HAP-1 (cell line): ENCODE measurements around the gene PCDHGB7.
A peak's percentile ranks its signal among the peaks of the same experiment; 100 is the strongest.
"Not testable (repeated sequence)": the region's sequence is repeated elsewhere in the genome, so short reads cannot be mapped to it uniquely, and the experiment has no call there.

Experiments
- DNase-seq, 2 experiments: peaks; one replicate each; pipeline ENCODE4 v3.0.0-alpha.2; 2016 to 2020; ENCODE audit warnings: low spot score in 2 of 2
- H3K27me3 ChIP-seq: fragments of 250-450 bp; sonication (Bioruptor Pico); 2 replicates; pipeline ENCODE4 v1.5.1; 2020; ENCODE audit warnings: low read depth, mild to moderate bottlenecking, moderate library complexity
- H3K36me3 ChIP-seq: fragments of 250-450 bp; sonication (Bioruptor Pico); replicated peaks from 2 replicates; pipeline ENCODE4 v1.5.1; 2020; ENCODE audit warnings: mild to moderate bottlenecking
- H3K4me1 ChIP-seq: fragments of 250-450 bp; sonication (Bioruptor Pico); 2 replicates; pipeline ENCODE4 v1.5.1; 2020; ENCODE audit warnings: mild to moderate bottlenecking
- H3K4me3 ChIP-seq: fragments of 250-450 bp; sonication (Bioruptor Pico); 2 replicates; pipeline ENCODE4 v1.5.1; 2020; ENCODE audit warnings: mild to moderate bottlenecking, moderate library complexity
- H3K9me3 ChIP-seq: fragments of 250-450 bp; sonication (Bioruptor Pico); 2 replicates; pipeline ENCODE4 v1.5.1; 2020; ENCODE audit warnings: mild to moderate bottlenecking, moderate library complexity
- in situ Hi-C: fragments of 300-500 bp; cut with MboI; formaldehyde crosslinking; loops from 3 replicates; pipeline ENCODE4 v1.14.3; 2020; ENCODE audit warnings: low sequenced_read_pairs, inconsistent platforms, mixed read lengths

Gene PCDHGB7

GRCh38 chr5:141409598-141410306 lies 7.7 kb upstream of the PCDHGB7 start:
- H3K27me3 ChIP-seq: no peaks in the 10 kb centered on the region
- H3K4me3 ChIP-seq: no peak overlapping the region
- no peak for DNase-seq
- in situ Hi-C loops: loop anchor here (5.0 to 10.0 kb wide), 2 partner anchors 115 to 153 kb away; no protein-coding TSS in a partner anchor
- 0 out of 2 replicates have a peak, but pooled peaks cover 2% of the 10 kb centered on the region for H3K9me3 ChIP-seq
- no peaks in the 10 kb centered on the region for H3K36me3 ChIP-seq
- H3K4me1 ChIP-seq: no peaks in the 10 kb centered on the region; the same call in 1 of the 2 replicates

GRCh38 chr5:141411575-141411974 lies 5.9 kb upstream of the PCDHGB7 start:
- no peaks in the 10 kb centered on the region; the same call in 1 of the 2 replicates for H3K4me1 ChIP-seq
- no peaks in the 10 kb centered on the region for H3K27me3 ChIP-seq
- H3K4me3 ChIP-seq: no peak overlapping the region
- in situ Hi-C loops: loop anchor here (5.0 to 10.0 kb wide), 2 partner anchors 113 to 151 kb away; no protein-coding TSS in a partner anchor
- DNase-seq: no peak
- H3K36me3 ChIP-seq: no peaks in the 10 kb centered on the region
- peaks cover 5% of the 10 kb centered on the region; the same call in 1 of the 2 replicates for H3K9me3 ChIP-seq

GRCh38 chr5:141412854-141413539 lies 4.5 kb upstream of the PCDHGB7 start, which contains the start of gene PCDHGA10:
PCDHGA10 (plus strand) TSS chr5:141412987; CDS start chr5:141413176, 189 bp downstream.
- H3K9me3 ChIP-seq: peaks cover 5% of the 10 kb centered on the region; the same call in 1 of the 2 replicates
- H3K27me3 ChIP-seq: no peaks in the 10 kb centered on the region
- no peaks in the 10 kb centered on the region for H3K36me3 ChIP-seq
- H3K4me1 ChIP-seq: no peaks in the 10 kb centered on the region; the same call in 1 of the 2 replicates
- DNase-seq: peak; percentile 66 to 85
- in situ Hi-C loops: loop anchor here (5.0 to 10.0 kb wide), 2 partner anchors 112 to 149 kb away; no protein-coding TSS in a partner anchor
- H3K4me3 ChIP-seq: peak within 1 kb of the TSS; percentile 57

- Histone ChIP-seq H3K4me1 (no peaks in the 10 kb centered on the region; the same call in 1 of the 2 replicates), H3K27me3 (no peaks in the 10 kb centered on the region), H3K36me3 (no peaks in the 10 kb centered on the region), H3K4me3 (peak overlapping the region; percentile 57), H3K9me3 (peaks cover 5% of the 10 kb centered on the region; the same call in 1 of the 2 replicates)
- peak in 1 of 2 experiments; percentile 4 for DNase-seq
- in situ Hi-C loops: loop anchor here (5.0 to 10.0 kb wide), 2 partner anchors 111 to 149 kb away; no protein-coding TSS in a partner anchor
These were observed 3.9 kb upstream of the PCDHGB7 start for GRCh38 chr5:141413540-141414069.

GRCh38 chr5:141414548-141415274 lies 2.8 kb upstream of the PCDHGB7 start:
- H3K9me3 ChIP-seq, H3K36me3 ChIP-seq, DNase-seq, H3K4me1 ChIP-seq, H3K4me3 ChIP-seq, H3K27me3 ChIP-seq: not testable (repeated sequence)
- in situ Hi-C loops: loop anchor here (5.0 to 10.0 kb wide), 2 partner anchors 110 to 148 kb away; no protein-coding TSS in a partner anchor

DNA sequence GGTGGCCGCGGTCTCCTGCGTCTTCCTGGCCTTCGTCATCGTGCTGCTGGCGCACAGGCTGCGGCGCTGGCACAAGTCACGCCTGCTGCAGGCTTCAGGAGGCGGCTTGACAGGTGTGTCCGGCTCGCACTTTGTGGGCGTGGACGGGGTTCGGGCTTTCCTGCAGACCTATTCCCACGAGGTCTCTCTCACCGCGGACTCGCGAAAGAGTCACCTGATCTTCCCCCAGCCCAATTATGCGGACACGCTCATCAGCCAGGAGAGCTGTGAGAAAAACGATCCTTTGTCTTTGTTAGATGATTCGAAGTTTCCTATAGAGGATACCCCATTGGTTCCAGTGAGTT lies 2.2 kb upstream of the PCDHGB7 start:
- H3K36me3 ChIP-seq, H3K4me3 ChIP-seq, H3K9me3 ChIP-seq, H3K4me1 ChIP-seq, DNase-seq, H3K27me3 ChIP-seq: not testable (repeated sequence)
- in situ Hi-C loops: loop anchor here (10.0 kb wide), 1 partner anchor 110 kb away; no protein-coding TSS in a partner anchor

DNA sequence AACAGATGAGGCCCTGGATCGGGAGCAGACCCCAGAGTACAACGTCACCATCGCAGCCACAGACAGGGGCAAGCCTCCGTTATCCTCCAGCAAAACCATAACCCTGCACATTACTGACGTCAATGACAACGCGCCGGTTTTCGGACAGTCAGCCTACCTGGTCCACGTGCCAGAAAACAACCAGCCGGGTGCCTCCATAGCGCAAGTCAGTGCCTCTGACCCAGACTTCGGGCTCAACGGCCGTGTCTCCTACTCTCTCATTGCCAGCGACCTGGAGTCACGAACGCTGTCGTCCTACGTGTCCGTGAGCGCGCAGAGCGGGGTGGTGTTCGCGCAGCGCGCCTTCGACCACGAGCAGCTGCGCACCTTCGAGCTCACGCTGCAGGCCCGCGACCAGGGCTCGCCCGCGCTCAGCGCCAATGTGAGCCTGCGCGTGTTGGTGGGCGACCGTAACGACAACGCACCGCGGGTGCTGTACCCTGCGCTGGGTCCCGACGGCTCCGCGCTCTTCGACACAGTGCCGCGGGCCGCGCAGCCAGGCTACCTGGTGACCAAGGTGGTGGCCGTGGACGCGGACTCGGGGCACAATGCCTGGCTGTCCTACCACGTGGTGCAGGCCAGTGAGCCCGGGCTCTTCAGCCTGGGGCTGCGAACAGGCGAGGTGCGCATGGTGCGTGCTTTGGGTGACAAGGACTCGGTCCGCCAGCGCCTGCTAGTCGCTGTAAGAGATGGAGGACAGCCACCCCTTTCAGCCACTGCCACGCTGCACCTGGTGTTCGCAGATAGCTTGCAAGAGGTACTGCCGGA lies 1.8 kb downstream of the PCDHGB7 start:
- no peaks in the 10 kb centered on the region for H3K36me3 ChIP-seq
- no peak overlapping the region for H3K4me3 ChIP-seq
- H3K4me1 ChIP-seq: no peaks in the 10 kb centered on the region
- H3K9me3 ChIP-seq: peaks cover 3% of the 10 kb centered on the region
- no peak for DNase-seq
- in situ Hi-C loops: loop anchor here (10.0 kb wide), 1 partner anchor 106 kb away; no protein-coding TSS in a partner anchor
- no peaks in the 10 kb centered on the region for H3K27me3 ChIP-seq

GRCh38 chr5:141420855-141421488 lies 3.5 kb downstream of the PCDHGB7 start, which contains the start of gene PCDHGA11:
PCDHGA11 (plus strand) TSS chr5:141421051; CDS start chr5:141421228, 177 bp downstream.
- Histone ChIP-seq H3K36me3 (no peaks in the 10 kb centered on the region), H3K27me3 (no peaks in the 10 kb centered on the region), H3K9me3 (peaks cover 2% of the 10 kb centered on the region), H3K4me1 (no peaks in the 10 kb centered on the region), H3K4me3 (no peak within 1 kb of the TSS)
- in situ Hi-C loops: no loop called here
- DNase-seq: peak; percentile 9 to 63

DNA sequence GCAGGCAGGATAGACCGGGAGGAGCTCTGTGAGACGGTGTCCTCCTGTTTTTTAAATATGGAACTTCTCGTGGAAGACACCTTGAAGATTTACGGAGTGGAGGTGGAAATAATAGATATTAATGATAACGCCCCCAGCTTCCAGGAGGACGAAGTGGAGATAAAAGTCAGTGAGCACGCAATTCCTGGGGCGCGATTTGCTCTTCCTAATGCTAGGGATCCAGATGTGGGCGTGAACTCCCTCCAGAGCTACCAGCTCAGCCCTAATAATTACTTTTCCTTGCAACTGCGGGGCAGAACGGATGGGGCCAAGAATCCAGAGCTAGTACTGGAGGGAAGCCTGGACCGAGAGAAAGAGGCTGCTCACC lies 4.0 kb downstream of the PCDHGB7 start:
- no peaks in the 10 kb centered on the region for H3K27me3 ChIP-seq
- no peak overlapping the region for H3K4me3 ChIP-seq
- no peaks in the 10 kb centered on the region; the same call in 1 of the 2 replicates for H3K9me3 ChIP-seq
- no peaks in the 10 kb centered on the region for H3K4me1 ChIP-seq
- no peak for DNase-seq
- in situ Hi-C loops: no loop called here
- H3K36me3 ChIP-seq: no peaks in the 10 kb centered on the region

DNA sequence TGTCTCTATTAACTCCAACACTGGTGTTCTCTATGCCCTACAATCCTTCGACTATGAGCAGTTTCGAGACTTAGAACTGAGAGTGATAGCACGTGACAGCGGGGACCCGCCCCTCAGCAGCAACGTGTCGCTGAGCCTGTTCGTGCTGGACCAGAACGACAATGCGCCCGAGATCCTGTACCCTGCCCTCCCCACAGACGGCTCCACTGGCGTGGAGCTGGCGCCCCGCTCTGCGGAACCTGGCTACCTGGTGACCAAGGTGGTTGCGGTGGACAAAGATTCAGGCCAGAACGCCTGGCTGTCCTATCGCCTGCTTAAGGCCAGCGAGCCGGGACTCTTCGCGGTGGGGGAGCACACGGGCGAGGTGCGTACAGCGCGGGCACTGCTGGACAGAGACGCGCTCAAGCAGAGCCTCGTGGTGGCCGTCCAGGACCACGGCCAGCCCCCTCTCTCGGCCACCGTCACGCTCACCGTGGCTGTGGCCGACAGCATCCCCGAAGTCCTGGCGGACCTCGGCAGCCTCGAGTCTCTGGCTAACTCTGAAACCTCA lies 5.3 kb downstream of the PCDHGB7 start:
- in situ Hi-C loops: no loop called here
- Histone ChIP-seq H3K36me3 (no peaks in the 10 kb centered on the region), H3K27me3 (no peaks in the 10 kb centered on the region), H3K9me3 (no peaks in the 10 kb centered on the region; the same call in 1 of the 2 replicates), H3K4me3 (no peak overlapping the region), H3K4me1 (no peaks in the 10 kb centered on the region)
- DNase-seq: no peak

- no peaks in the 10 kb centered on the region for H3K9me3 ChIP-seq
- H3K4me1 ChIP-seq: no peaks in the 10 kb centered on the region
- no peaks in the 10 kb centered on the region for H3K27me3 ChIP-seq
- no peak overlapping the region for H3K4me3 ChIP-seq
- H3K36me3 ChIP-seq: no peaks in the 10 kb centered on the region
- in situ Hi-C loops: no loop called here
- DNase-seq: no peak
These were observed 10.4 kb downstream of the PCDHGB7 start for GRCh38 chr5:141427783-141428426.
